ENCODE measurements around the gene AIFM3. TPM values are rescaled to one million over a fixed set of nuclear protein-coding genes. Genes with fewer than 3 reads are reported as not detected.

The AIFM3 gene
- polyA plus RNA-seq, 1 donor = 3.2 TPM

DNA sequence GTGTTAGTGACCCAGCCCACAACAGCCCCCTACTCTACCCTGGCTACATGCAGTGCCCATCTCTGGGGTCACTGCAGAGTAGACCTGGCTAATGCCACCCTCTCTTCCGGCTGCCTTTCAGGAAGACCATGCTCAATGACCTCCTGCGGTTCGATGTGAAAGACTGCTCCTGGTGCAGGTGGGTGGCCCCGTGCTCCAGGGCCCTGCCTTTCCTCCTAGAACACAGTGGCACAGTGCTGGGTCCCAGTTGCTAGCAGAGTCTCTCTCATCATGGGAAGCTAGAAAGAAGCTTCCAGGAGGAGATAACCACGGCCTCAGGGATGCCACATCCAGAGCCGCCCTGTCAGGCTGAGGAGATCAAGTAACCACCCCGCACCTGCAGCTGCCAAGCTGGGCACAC, 18.7 kb downstream of the AIFM3 start:
- Histone ChIP-seq H3K4me3 (ENCODE audit: low read length) (no peak overlapping the region), H3K27ac (ENCODE audit: low read length) (no peak overlapping the region), H3K27me3 (ENCODE audit: control insufficient read depth, insufficient read depth, low read length) (no peaks in the 10 kb centered on the region), H3K4me1 (ENCODE audit: control insufficient read depth, insufficient read depth, low read length) (peaks cover 15% of the 10 kb centered on the region), H3K36me3 (ENCODE audit: control insufficient read depth, insufficient read depth, low read length) (peaks cover 45% of the 10 kb centered on the region), H3K9me3 (ENCODE audit: control insufficient read depth, low read depth, low read length) (no peaks in the 10 kb centered on the region)
- no peak for DNase-seq
- WGBS (ENCODE audit: insufficient coverage, low lambda C conversion rate) = no CpG with 5 or more reads among the region's 7 CpGs

DNA sequence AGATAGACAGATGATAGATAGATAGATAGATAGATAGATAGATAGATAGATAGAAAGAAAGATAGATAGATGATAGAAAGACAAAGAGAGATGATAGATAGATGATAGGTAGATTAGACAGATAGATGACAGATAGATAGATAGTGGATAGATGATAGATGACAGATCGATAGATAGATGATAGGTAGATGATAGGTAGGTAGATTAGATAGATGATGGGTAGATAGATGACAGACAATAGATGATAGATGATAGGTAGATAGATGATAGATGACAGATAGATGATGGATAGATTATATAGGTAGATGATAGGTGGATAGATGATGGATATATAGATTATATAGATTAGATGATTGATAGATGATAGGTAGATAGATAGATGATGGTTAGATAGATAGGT, 19.3 kb downstream of the AIFM3 start:
- no peak overlapping the region for H3K27ac ChIP-seq (ENCODE audit: low read length)
- peaks cover 9% of the 10 kb centered on the region for H3K4me1 ChIP-seq (ENCODE audit: control insufficient read depth, insufficient read depth, low read length)
- DNase-seq = no peak
- no peak overlapping the region for H3K4me3 ChIP-seq (ENCODE audit: low read length)
- H3K36me3 ChIP-seq (ENCODE audit: control insufficient read depth, insufficient read depth, low read length) = peaks cover 50% of the 10 kb centered on the region
- no peaks in the 10 kb centered on the region for H3K27me3 ChIP-seq (ENCODE audit: control insufficient read depth, insufficient read depth, low read length)
- H3K9me3 ChIP-seq (ENCODE audit: control insufficient read depth, low read depth, low read length) = no peaks in the 10 kb centered on the region
- 100% methylated on average over 1 of the region's 1 CpG for WGBS (ENCODE audit: insufficient coverage, low lambda C conversion rate)

DNA sequence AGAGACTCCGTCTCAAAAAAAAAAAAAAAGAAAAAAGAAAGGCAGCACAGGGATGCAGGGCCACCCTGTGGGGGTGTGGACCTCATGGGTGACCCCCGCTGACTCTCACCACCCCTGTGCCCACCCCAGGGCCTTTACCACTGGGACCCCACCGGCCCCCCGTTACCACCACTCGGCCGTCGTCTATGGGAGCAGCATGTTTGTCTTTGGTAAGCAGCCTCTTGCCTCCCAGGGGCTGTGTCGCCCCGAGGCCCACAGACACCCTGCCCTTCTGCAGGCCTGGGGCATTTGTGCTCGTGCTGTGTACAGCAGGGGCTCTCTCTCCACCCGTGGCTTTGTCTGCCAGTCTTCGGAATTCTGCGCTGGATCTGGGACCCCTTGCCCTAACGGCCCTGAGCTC, 20.3 kb downstream of the AIFM3 start:
- Histone ChIP-seq H3K4me1 (ENCODE audit: control insufficient read depth, insufficient read depth, low read length) (peaks cover 5% of the 10 kb centered on the region), H3K27ac (ENCODE audit: low read length) (no peak overlapping the region), H3K36me3 (ENCODE audit: control insufficient read depth, insufficient read depth, low read length) (peaks cover 60% of the 10 kb centered on the region), H3K9me3 (ENCODE audit: control insufficient read depth, low read depth, low read length) (no peaks in the 10 kb centered on the region), H3K4me3 (ENCODE audit: low read length) (no peak overlapping the region), H3K27me3 (ENCODE audit: control insufficient read depth, insufficient read depth, low read length) (no peaks in the 10 kb centered on the region)
- WGBS (ENCODE audit: insufficient coverage, low lambda C conversion rate) = no CpG with 5 or more reads among the region's 14 CpGs
- no peak for DNase-seq

GRCh38 chr22:20988573-20989322, 21.7 kb downstream of the AIFM3 start:
- no peak for DNase-seq
- no peak overlapping the region for H3K27ac ChIP-seq (ENCODE audit: low read length)
- H3K4me3 ChIP-seq (ENCODE audit: low read length) = no peak overlapping the region
- no peaks in the 10 kb centered on the region for H3K4me1 ChIP-seq (ENCODE audit: control insufficient read depth, insufficient read depth, low read length)
- H3K9me3 ChIP-seq (ENCODE audit: control insufficient read depth, low read depth, low read length) = no peaks in the 10 kb centered on the region
- no CpG with 5 or more reads among the region's 16 CpGs for WGBS (ENCODE audit: insufficient coverage, low lambda C conversion rate)
- peaks cover 68% of the 10 kb centered on the region for H3K36me3 ChIP-seq (ENCODE audit: control insufficient read depth, insufficient read depth, low read length)
- H3K27me3 ChIP-seq (ENCODE audit: control insufficient read depth, insufficient read depth, low read length) = no peaks in the 10 kb centered on the region

- H3K27me3 ChIP-seq (ENCODE audit: control insufficient read depth, insufficient read depth, low read length) = no peaks in the 10 kb centered on the region
These were observed 22.5 kb downstream of the AIFM3 start for GRCh38 chr22:20989323-20990138.

DNA sequence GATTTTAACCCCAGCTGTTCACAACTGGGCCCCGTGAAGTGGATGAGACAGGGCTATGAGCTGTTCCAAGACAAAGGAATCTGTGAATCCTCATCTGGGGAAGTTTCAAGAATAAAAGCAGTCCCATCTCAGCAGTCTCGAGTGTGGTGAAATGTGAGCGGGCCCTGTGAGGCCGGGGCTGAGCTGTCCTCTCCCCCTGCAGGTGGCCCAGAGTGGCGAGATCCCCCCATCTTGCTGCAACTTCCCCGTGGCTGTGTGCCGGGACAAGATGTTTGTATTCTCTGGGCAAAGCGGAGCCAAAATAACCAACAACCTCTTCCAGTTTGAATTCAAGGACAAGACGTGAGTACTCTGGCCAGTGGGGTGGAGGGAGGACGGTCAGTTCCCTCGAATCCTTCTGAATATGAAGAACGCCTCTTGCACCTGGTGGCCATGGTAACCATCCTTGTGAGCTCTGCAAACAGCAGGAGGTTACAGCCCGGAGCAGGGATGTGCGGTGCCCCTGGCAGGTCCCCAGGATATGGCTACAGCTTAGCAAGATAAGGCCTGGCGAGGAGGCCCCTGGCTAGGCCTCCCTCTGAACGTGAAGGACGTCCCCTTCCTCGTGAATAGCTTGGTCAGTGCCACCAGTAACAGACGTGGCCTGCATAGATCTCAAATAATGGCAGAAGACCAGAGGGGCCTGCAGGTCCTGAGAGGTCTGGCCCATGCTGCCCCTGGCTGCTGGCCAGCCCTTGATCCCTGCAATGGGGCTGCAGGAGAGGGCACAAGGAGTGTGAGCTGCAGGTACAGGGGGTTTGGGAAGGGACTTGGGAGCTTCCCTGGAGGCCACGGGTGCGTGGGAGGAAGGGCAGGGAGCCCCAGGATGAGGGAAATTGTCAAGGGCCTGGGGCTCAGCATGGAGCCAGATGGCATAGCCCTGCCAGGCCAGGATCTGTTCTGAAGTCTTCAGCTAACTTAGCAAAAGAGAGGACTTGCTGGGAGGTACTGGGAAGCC, 23.4 kb downstream of the AIFM3 start:
- no peaks in the 10 kb centered on the region for H3K9me3 ChIP-seq (ENCODE audit: control insufficient read depth, low read depth, low read length)
- no peaks in the 10 kb centered on the region for H3K27me3 ChIP-seq (ENCODE audit: control insufficient read depth, insufficient read depth, low read length)
- WGBS (ENCODE audit: insufficient coverage, low lambda C conversion rate) = no CpG with 5 or more reads among the region's 21 CpGs
- peak in 1 of 2 donors; percentile 39 for DNase-seq
- H3K27ac ChIP-seq (ENCODE audit: low read length) = no peak overlapping the region
- no peak overlapping the region for H3K4me3 ChIP-seq (ENCODE audit: low read length)
- H3K36me3 ChIP-seq (ENCODE audit: control insufficient read depth, insufficient read depth, low read length) = peaks cover 72% of the 10 kb centered on the region
- H3K4me1 ChIP-seq (ENCODE audit: control insufficient read depth, insufficient read depth, low read length) = no peaks in the 10 kb centered on the region

More at GRCh38 chr22:20989323-20990138, 22.5 kb downstream of the AIFM3 start:
- no peaks in the 10 kb centered on the region for H3K9me3 ChIP-seq (ENCODE audit: control insufficient read depth, low read depth, low read length)
- peaks cover 66% of the 10 kb centered on the region for H3K36me3 ChIP-seq (ENCODE audit: control insufficient read depth, insufficient read depth, low read length)
- no peak overlapping the region for H3K27ac ChIP-seq (ENCODE audit: low read length)
- DNase-seq = no peak
- no CpG with 5 or more reads among the region's 17 CpGs for WGBS (ENCODE audit: insufficient coverage, low lambda C conversion rate)
- no peak overlapping the region for H3K4me3 ChIP-seq (ENCODE audit: low read length)
- no peaks in the 10 kb centered on the region for H3K4me1 ChIP-seq (ENCODE audit: control insufficient read depth, insufficient read depth, low read length)

- Histone ChIP-seq H3K9me3 (ENCODE audit: control insufficient read depth, low read depth, low read length) (no peaks in the 10 kb centered on the region), H3K4me3 (ENCODE audit: low read length) (no peak overlapping the region), H3K27ac (ENCODE audit: low read length) (no peak overlapping the region), H3K36me3 (ENCODE audit: control insufficient read depth, insufficient read depth, low read length) (peaks cover 72% of the 10 kb centered on the region), H3K4me1 (ENCODE audit: control insufficient read depth, insufficient read depth, low read length) (no peaks in the 10 kb centered on the region), H3K27me3 (ENCODE audit: control insufficient read depth, insufficient read depth, low read length) (no peaks in the 10 kb centered on the region)
- no peak for DNase-seq
- WGBS (ENCODE audit: insufficient coverage, low lambda C conversion rate) = no CpG with 5 or more reads among the region's 24 CpGs
These were observed 24.4 kb downstream of the AIFM3 start for GRCh38 chr22:20991252-20992055.

DNA sequence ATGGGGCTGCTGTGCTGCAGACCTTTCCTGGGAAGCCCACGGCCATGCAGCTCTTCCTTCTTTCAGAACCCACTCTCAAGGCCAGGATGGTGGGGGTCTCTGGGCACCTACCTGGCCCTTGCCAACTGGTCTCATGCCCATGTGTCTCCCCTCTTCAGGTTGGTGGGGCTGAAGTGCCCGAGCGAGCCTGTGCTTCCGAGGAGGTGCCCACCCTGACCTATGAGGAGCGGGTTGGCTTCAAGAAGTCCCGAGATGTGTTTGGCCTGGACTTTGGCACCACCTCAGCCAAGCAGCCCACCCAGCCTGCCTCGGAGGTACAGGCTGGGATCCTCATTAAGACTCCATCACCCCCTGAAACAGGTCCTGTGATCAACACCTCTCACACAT, 25.0 kb downstream of the AIFM3 start:
- no peak for DNase-seq
- no peaks in the 10 kb centered on the region for H3K4me1 ChIP-seq (ENCODE audit: control insufficient read depth, insufficient read depth, low read length)
- WGBS (ENCODE audit: insufficient coverage, low lambda C conversion rate) = no CpG with 5 or more reads among the region's 7 CpGs
- H3K36me3 ChIP-seq (ENCODE audit: control insufficient read depth, insufficient read depth, low read length) = peaks cover 74% of the 10 kb centered on the region
- no peak overlapping the region for H3K4me3 ChIP-seq (ENCODE audit: low read length)
- H3K9me3 ChIP-seq (ENCODE audit: control insufficient read depth, low read depth, low read length) = no peaks in the 10 kb centered on the region
- no peak overlapping the region for H3K27ac ChIP-seq (ENCODE audit: low read length)
- H3K27me3 ChIP-seq (ENCODE audit: control insufficient read depth, insufficient read depth, low read length) = no peaks in the 10 kb centered on the region

- no peak overlapping the region for H3K27ac ChIP-seq (ENCODE audit: low read length)
- no peaks in the 10 kb centered on the region for H3K9me3 ChIP-seq (ENCODE audit: control insufficient read depth, low read depth, low read length)
- DNase-seq = no peak
- no peak overlapping the region for H3K4me3 ChIP-seq (ENCODE audit: low read length)
- WGBS (ENCODE audit: insufficient coverage, low lambda C conversion rate) = no CpG with 5 or more reads among the region's 21 CpGs
- no peaks in the 10 kb centered on the region for H3K27me3 ChIP-seq (ENCODE audit: control insufficient read depth, insufficient read depth, low read length)
- no peaks in the 10 kb centered on the region for H3K4me1 ChIP-seq (ENCODE audit: control insufficient read depth, insufficient read depth, low read length)
- peaks cover 75% of the 10 kb centered on the region for H3K36me3 ChIP-seq (ENCODE audit: control insufficient read depth, insufficient read depth, low read length)
These were observed 25.6 kb downstream of the AIFM3 start for GRCh38 chr22:20992456-20993303.

All from large intestine (tissue), 3 donors.